AG04450 (cell line): ENCODE data around the gene RELA. TPM values are rescaled to one million over a fixed set of nuclear protein-coding genes. Genes with fewer than 3 reads are reported as not detected.

Experiments used
- CTCF ChIA-PET: fragments of 300-600, 350-600 bp; formaldehyde crosslinking; extraction: SDS; loops from one replicate; lab custom pipeline; 2022; ENCODE audit warnings: antibody characterized with exemption, inconsistent platforms; lab: Charles Lee
- POLR2A ChIA-PET: fragments of 350-600 bp; formaldehyde crosslinking; extraction: SDS; loops from one replicate; lab custom pipeline; 2021; ENCODE audit warnings: antibody characterized with exemption, inconsistent platforms; lab: Yijun Ruan, JAX
- DNase-seq: peaks from one replicate; pipeline ENCODE4 v3.0.0-alpha.2; 2011; ENCODE audit warnings: low read depth, low spot score
- H3K27ac ChIP-seq: one replicate; pipeline ENCODE4 v1.5.1; 2012; ENCODE audit warnings: low read depth, low read length, control low read depth
- H3K27me3 ChIP-seq: one replicate; pipeline ENCODE4 v1.6.0; 2012; ENCODE audit warnings: low read length; ENCODE audit not compliant: control insufficient read depth, insufficient read depth
- H3K4me3 ChIP-seq: 2 replicates; pipeline ENCODE4 v1.5.1; 2011; ENCODE audit warnings: mild to moderate bottlenecking, low read depth, low read length, control low read depth
- H3K9me3 ChIP-seq: 2 replicates; pipeline ENCODE4 v1.5.1; 2012; ENCODE audit warnings: low read length; ENCODE audit not compliant: control insufficient read depth, insufficient read depth
- CTCF ChIP-seq: IDR thresholded peaks from 2 replicates; pipeline ENCODE4 v1.5.1; 2011; ENCODE audit warnings: low read depth, low read length, control low read depth, inconsistent platforms
- polyA plus RNA-seq: library from polyadenylated mRNA; depleted of rRNA; stranded (reverse); fragments of >200 nt; gene quantifications from 2 replicates; pipeline ENCODE4 v1.2.3, GENCODE V29; 2011

The RELA gene
- polyA plus RNA-seq, 1 experiment = 23.4 TPM

- Histone ChIP-seq H3K9me3 (peaks cover 3% of the 10 kb centered on the region; the same call in 1 of the 2 replicates), H3K4me3 (peak overlapping the region; percentile 56), H3K27ac (peak overlapping the region; percentile 82), H3K27me3 (no peaks in the 10 kb centered on the region)
- no peak for TF ChIP-seq CTCF
- ChIA-PET CTCF (interaction anchor here (1.0 to 1.2 kb wide), 2 partner anchors 8 to 232 kb away, joined by 3 read pairs; no protein-coding TSS in a partner anchor), POLR2A (interaction anchor here (0.6 to 3.3 kb wide), 7 partner anchors 11 to 402 kb away, joined by 3 to 24 read pairs (median 5); partner anchors contain the start of genes PCNX3, RELA and SIPA1)
- DNase-seq = no peak
Observed at GRCh38 chr11:65651589-65652510, 10.9 kb downstream of the RELA start.

DNA sequence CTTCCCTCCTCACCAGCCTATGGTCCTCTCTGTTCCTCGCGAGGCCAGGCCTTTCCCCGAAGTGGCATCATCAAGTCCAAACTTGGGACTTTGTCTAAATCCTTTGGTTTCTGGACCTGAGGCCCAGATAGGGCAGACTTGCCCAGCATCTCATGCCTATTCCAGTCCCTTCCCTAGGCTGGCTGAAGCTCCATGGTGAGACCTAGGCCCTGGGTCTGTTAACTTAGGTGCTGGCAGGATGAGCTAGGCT, 11.5 kb downstream of the RELA start:
- H3K27me3 ChIP-seq = no peaks in the 10 kb centered on the region
- TF ChIP-seq CTCF = no peak
- ChIA-PET CTCF (interaction anchor here (1.0 kb wide), 1 partner anchor 233 kb away, joined by 3 read pairs; no protein-coding TSS in a partner anchor), POLR2A (interaction anchor here (1.9 to 3.3 kb wide), 2 partner anchors 12 to 36 kb away, joined by 8 to 24 read pairs; partner anchors contain the start of genes PCNX3 and RELA)
- peaks cover 6% of the 10 kb centered on the region; the same call in 1 of the 2 replicates for H3K9me3 ChIP-seq
- H3K27ac ChIP-seq = peak overlapping the region; percentile 21
- DNase-seq = no peak
- H3K4me3 ChIP-seq = no peak overlapping the region

GRCh38 chr11:65650547-65651338, 12.0 kb downstream of the RELA start:
- no peak for TF ChIP-seq CTCF
- Histone ChIP-seq H3K9me3 (peaks cover 8% of the 10 kb centered on the region; the same call in 1 of the 2 replicates), H3K27ac (peak overlapping the region; percentile 21), H3K4me3 (no peak overlapping the region), H3K27me3 (no peaks in the 10 kb centered on the region)
- POLR2A ChIA-PET = interaction anchor here (0.6 kb wide), 1 partner anchor 58 kb away, joined by 4 read pairs; no protein-coding TSS in a partner anchor
- DNase-seq = no peak
- CTCF ChIA-PET = interaction anchor here (1.0 kb wide), 1 partner anchor 234 kb away, joined by 3 read pairs; no protein-coding TSS in a partner anchor

GRCh38 chr11:65649656-65650546, 12.8 kb downstream of the RELA start:
- H3K4me3 ChIP-seq = no peak overlapping the region
- POLR2A ChIA-PET = interaction anchor here (0.6 kb wide), 1 partner anchor 59 kb away, joined by 4 read pairs; no protein-coding TSS in a partner anchor
- no peak for DNase-seq
- no peak overlapping the region for H3K27ac ChIP-seq
- TF ChIP-seq CTCF = no peak
- no peaks in the 10 kb centered on the region for H3K27me3 ChIP-seq
- CTCF ChIA-PET = no interaction called here
- H3K9me3 ChIP-seq = peaks cover 8% of the 10 kb centered on the region; the same call in 1 of the 2 replicates
